ENCODE results near the gene APBA2.

DNA sequence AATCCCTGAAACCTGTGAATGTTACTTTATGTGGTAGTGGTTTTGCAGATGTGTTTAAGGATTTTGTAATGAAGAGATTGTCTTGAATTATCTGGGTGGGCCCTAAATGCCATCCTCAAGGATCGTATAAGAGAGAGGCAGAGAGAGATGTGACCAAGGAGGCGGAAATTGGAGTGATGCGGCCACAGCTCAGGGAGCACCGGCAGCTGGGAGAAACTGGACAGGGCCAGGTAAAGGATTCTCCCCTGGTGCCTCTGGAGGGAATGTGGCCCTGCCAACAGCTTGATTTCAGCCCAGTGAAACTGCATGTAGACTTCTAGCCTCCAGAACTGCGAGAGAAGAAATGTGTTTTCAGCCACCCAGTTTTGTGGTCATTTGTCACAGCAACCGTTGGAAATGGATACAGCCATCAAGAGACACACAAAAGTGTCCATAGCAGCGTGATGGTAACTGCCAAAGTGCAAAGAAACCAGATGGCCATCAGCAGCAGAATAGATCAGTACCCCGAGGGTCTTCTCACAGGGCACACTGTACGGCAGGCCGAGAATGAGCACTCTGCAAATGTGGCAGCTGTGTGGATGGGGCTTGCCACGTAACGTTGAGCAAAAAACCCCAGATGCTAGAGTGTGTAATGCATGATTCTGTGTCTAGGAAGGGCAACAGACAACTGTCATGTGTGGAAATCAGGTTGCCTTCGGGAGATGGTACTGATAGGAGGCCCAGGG, 12.2 kb downstream of the APBA2 start:
- TF ChIP-seq, protein P1, sequence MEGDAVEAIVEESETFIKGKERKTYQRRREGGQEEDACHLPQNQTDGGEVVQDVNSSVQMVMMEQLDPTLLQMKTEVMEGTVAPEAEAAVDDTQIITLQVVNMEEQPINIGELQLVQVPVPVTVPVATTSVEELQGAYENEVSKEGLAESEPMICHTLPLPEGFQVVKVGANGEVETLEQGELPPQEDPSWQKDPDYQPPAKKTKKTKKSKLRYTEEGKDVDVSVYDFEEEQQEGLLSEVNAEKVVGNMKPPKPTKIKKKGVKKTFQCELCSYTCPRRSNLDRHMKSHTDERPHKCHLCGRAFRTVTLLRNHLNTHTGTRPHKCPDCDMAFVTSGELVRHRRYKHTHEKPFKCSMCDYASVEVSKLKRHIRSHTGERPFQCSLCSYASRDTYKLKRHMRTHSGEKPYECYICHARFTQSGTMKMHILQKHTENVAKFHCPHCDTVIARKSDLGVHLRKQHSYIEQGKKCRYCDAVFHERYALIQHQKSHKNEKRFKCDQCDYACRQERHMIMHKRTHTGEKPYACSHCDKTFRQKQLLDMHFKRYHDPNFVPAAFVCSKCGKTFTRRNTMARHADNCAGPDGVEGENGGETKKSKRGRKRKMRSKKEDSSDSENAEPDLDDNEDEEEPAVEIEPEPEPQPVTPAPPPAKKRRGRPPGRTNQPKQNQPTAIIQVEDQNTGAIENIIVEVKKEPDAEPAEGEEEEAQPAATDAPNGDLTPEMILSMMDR (IDR thresholded peaks at IDR 0.05; ENCODE audit: borderline replicate concordance, extremely low read depth, low read length, poor library complexity, severe bottlenecking): no peak
- no peak for TF ChIP-seq EZH2 (IDR thresholded peaks at IDR 0.05; ENCODE audit: borderline replicate concordance, low read depth, low read length, severe bottlenecking)

Measured in DND-41 (cell line).